H1 (cell line): ENCODE measurements around the gene CRB2.

Experiments used
- CHD2 ChIP-seq: IDR thresholded peaks from 2 replicates; pipeline ENCODE4 v1.6.1; 2012; ENCODE audit warnings: low read length, improper control_type of control experiment
- POLR2A ChIP-seq, 2 experiments: IDR thresholded peaks; 1 replicate in 1 of 2; 2 replicates in 1 of 2; pipeline ENCODE4 v1.6.1; 2011; ENCODE audit warnings: low read depth in 2 of 2, low read length in 2 of 2, mild to moderate bottlenecking in 2 of 2; ENCODE audit errors: control extremely low read depth in 1 of 2
- POLR2AphosphoS5 ChIP-seq: IDR thresholded peaks from 2 replicates; pipeline ENCODE4 v1.6.1; 2011; ENCODE audit warnings: low read depth, low read length
- RNF2 ChIP-seq: fragments of 200-900, 300-1000 bp; sonication (generic); IDR thresholded peaks from 2 replicates; pipeline ENCODE4 v1.7.1; 2016; ENCODE audit warnings: borderline replicate concordance, low read depth, mild to moderate bottlenecking, antibody characterized with exemption, low read length; ENCODE audit not compliant: poor library complexity, severe bottlenecking; ENCODE audit errors: missing control alignments
- SIN3A ChIP-seq, 2 experiments: IDR thresholded peaks in 1 of 2; conservative IDR thresholded peaks in 1 of 2; 2 replicates each; pipeline ENCODE4 v1.6.1; 2011 to 2012; ENCODE audit warnings: low read length in 2 of 2, improper control_type of control experiment in 1 of 2, low read depth in 1 of 2, mild to moderate bottlenecking in 1 of 2
- TAF7 ChIP-seq: optimal IDR thresholded peaks from 2 replicates; pipeline ENCODE3; 2011; ENCODE audit warnings: low read depth, mild to moderate bottlenecking, inconsistent platforms, low read length, moderate library complexity, borderline replicate concordance
- TF ChIP-seq, protein P1 (sequence below), 3 experiments: IDR thresholded peaks; 1 replicate in 2 of 3; 2 replicates in 1 of 3; pipeline versions ENCODE4 v1.5.1 to v1.6.1; 2011; ENCODE audit warnings: low read length in 3 of 3, mild to moderate bottlenecking in 3 of 3, inconsistent platforms in 2 of 3, low read depth in 1 of 3, moderate library complexity in 1 of 3; ENCODE audit not compliant: insufficient read depth in 1 of 3; ENCODE audit errors: control extremely low read depth in 1 of 3
- TF ChIP-seq, protein P2 (sequence below): IDR thresholded peaks from 2 replicates; pipeline ENCODE4 v1.6.1; 2012; ENCODE audit warnings: low read length, inconsistent platforms

DNA sequence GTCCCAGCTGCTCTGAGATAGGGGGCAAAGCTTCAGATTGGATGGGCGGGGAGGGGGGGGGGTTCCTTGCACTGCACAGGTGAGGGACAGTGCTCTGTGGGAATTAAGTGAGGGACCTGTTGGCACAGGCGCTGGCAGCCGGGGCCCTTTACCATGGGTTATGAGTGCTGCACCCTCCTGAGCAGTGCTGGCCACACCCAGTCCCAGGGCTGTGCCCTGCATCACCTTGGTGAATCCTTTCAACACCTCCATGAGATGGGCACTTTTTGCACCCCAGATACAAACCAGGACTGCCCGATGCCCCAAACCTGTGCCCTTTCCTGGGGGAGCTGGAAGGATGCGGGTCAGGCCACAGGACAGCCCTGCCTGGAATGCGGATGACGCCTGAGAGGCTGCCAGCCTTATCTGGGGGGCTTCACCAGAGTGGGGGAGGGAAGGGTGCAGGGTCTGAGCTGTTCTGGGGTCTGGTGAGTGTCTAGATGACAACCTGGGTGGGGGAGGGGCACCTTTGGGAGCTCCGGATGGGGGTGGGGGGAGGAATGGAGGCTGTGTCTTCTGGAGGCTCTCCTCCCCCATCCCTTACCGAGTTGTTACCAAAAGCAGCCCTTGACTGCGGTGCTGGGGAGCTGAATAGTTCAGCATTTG lies 5.2 kb downstream of the CRB2 start:
- TF ChIP-seq, protein P1, sequence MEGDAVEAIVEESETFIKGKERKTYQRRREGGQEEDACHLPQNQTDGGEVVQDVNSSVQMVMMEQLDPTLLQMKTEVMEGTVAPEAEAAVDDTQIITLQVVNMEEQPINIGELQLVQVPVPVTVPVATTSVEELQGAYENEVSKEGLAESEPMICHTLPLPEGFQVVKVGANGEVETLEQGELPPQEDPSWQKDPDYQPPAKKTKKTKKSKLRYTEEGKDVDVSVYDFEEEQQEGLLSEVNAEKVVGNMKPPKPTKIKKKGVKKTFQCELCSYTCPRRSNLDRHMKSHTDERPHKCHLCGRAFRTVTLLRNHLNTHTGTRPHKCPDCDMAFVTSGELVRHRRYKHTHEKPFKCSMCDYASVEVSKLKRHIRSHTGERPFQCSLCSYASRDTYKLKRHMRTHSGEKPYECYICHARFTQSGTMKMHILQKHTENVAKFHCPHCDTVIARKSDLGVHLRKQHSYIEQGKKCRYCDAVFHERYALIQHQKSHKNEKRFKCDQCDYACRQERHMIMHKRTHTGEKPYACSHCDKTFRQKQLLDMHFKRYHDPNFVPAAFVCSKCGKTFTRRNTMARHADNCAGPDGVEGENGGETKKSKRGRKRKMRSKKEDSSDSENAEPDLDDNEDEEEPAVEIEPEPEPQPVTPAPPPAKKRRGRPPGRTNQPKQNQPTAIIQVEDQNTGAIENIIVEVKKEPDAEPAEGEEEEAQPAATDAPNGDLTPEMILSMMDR (IDR thresholded peaks at IDR 0.05; ENCODE audit: control extremely low read depth in 1 of 3, insufficient read depth in 1 of 3, low read depth in 1 of 3, low read length in 3 of 3): no peak
- TF ChIP-seq CHD2: no peak
- TF ChIP-seq SIN3A (conservative IDR thresholded peaks at IDR 0.05 in 1 of 2, IDR thresholded peaks at IDR 0.05 in 1 of 2; ENCODE audit: low read depth in 1 of 2, low read length in 2 of 2): no peak
- TF ChIP-seq TAF7: no peak
- TF ChIP-seq, protein P2, sequence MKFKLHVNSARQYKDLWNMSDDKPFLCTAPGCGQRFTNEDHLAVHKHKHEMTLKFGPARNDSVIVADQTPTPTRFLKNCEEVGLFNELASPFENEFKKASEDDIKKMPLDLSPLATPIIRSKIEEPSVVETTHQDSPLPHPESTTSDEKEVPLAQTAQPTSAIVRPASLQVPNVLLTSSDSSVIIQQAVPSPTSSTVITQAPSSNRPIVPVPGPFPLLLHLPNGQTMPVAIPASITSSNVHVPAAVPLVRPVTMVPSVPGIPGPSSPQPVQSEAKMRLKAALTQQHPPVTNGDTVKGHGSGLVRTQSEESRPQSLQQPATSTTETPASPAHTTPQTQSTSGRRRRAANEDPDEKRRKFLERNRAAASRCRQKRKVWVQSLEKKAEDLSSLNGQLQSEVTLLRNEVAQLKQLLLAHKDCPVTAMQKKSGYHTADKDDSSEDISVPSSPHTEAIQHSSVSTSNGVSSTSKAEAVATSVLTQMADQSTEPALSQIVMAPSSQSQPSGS: no peak
- no peak for TF ChIP-seq POLR2A (IDR thresholded peaks at IDR 0.05; ENCODE audit: control extremely low read depth in 1 of 2, low read depth in 2 of 2, low read length in 2 of 2)
- TF ChIP-seq POLR2AphosphoS5: no peak
- TF ChIP-seq RNF2: no peak
